WTC11 (cell line): ENCODE results near the gene GATAD2A. TPM values are rescaled to one million over a fixed set of nuclear protein-coding genes. Genes with fewer than 3 reads are reported as not detected.

ENCODE experiments used
- ARID4B ChIP-seq: sonication (generic); formaldehyde crosslinking; IDR thresholded peaks from 2 replicates; pipeline ENCODE4 v1.8.0; 2023; ENCODE audit warnings: missing genetic modification reagents, mild to moderate bottlenecking, borderline replicate concordance
- FOXP1 ChIP-seq: sonication (generic); formaldehyde crosslinking; IDR thresholded peaks from 2 replicates; pipeline ENCODE4 v1.8.0; 2022; ENCODE audit warnings: missing genetic modification reagents, mild to moderate bottlenecking, moderate library complexity, borderline replicate concordance
- GTF2I ChIP-seq: fragments of 250-450 bp; sonication (Bioruptor Pico); conservative IDR thresholded peaks from 2 replicates; pipeline ENCODE4 v1.4.0; 2021; ENCODE audit warnings: mild to moderate bottlenecking
- HMGA2 ChIP-seq: fragments of 250-450 bp; sonication (Bioruptor Pico); IDR thresholded peaks from 2 replicates; pipeline ENCODE4 v1.4.0; 2021; ENCODE audit warnings: mild to moderate bottlenecking, moderate library complexity
- IRF1 ChIP-seq: sonication (generic); formaldehyde crosslinking; IDR thresholded peaks from 2 replicates; pipeline ENCODE4 v1.8.0; 2023; ENCODE audit warnings: missing genetic modification reagents
- JAZF1 ChIP-seq: fragments of 250-450 bp; sonication (Bioruptor Pico); IDR thresholded peaks from 2 replicates; pipeline ENCODE4 v1.9.0; 2021; ENCODE audit warnings: moderate library complexity, mild to moderate bottlenecking, inconsistent platforms
- MXD4 ChIP-seq: fragments of 250-450 bp; sonication (Bioruptor Pico); IDR thresholded peaks from 2 replicates; pipeline ENCODE4 v1.8.0; 2021; ENCODE audit warnings: mild to moderate bottlenecking, moderate library complexity, borderline replicate concordance
- NFE2L1 ChIP-seq: sonication (generic); formaldehyde crosslinking; IDR thresholded peaks from 2 replicates; pipeline ENCODE4 v1.8.1; 2023; ENCODE audit warnings: missing genetic modification reagents
- NR2C2 ChIP-seq: sonication (generic); formaldehyde crosslinking; IDR thresholded peaks from 2 replicates; pipeline ENCODE4 v1.8.0; 2022; ENCODE audit warnings: mild to moderate bottlenecking, missing genetic modification reagents
- OVOL2 ChIP-seq: fragments of 250-450 bp; sonication (Bioruptor Pico); IDR thresholded peaks from 2 replicates; pipeline ENCODE4 v1.9.0; 2021; ENCODE audit warnings: mild to moderate bottlenecking, borderline replicate concordance
- PRRX2 ChIP-seq: fragments of 250-450 bp; sonication (Bioruptor Pico); IDR thresholded peaks from 2 replicates; pipeline ENCODE4 v1.8.0; 2021; ENCODE audit warnings: mild to moderate bottlenecking
- RORB ChIP-seq: fragments of 250-450 bp; sonication (Bioruptor Pico); IDR thresholded peaks from 2 replicates; pipeline ENCODE4 v1.9.0; 2021; ENCODE audit warnings: mild to moderate bottlenecking
- SOX15 ChIP-seq: fragments of 250-450 bp; sonication (Bioruptor Pico); IDR thresholded peaks from 2 replicates; pipeline ENCODE4 v1.9.0; 2021; ENCODE audit warnings: mild to moderate bottlenecking
- STAT6 ChIP-seq: sonication (generic); formaldehyde crosslinking; conservative IDR thresholded peaks from 2 replicates; pipeline ENCODE4 v1.8.1; 2023; ENCODE audit warnings: mild to moderate bottlenecking, low read depth, missing genetic modification reagents, moderate library complexity
- TP53 ChIP-seq: sonication (generic); formaldehyde crosslinking; IDR thresholded peaks from 2 replicates; pipeline ENCODE4 v1.8.1; 2023; ENCODE audit warnings: mild to moderate bottlenecking, missing genetic modification reagents
- ZNF121 ChIP-seq: sonication (generic); formaldehyde crosslinking; IDR thresholded peaks from 2 replicates; pipeline ENCODE4 v1.8.0; 2023; ENCODE audit warnings: missing genetic modification reagents
- ZNF232 ChIP-seq: sonication (generic); formaldehyde crosslinking; IDR thresholded peaks from 2 replicates; pipeline ENCODE4 v1.8.0; 2022; ENCODE audit warnings: mild to moderate bottlenecking, missing genetic modification reagents
- ZNF263 ChIP-seq: sonication (generic); formaldehyde crosslinking; IDR thresholded peaks from 2 replicates; pipeline ENCODE4 v1.8.1; 2022; ENCODE audit warnings: low read depth, mild to moderate bottlenecking, moderate library complexity, missing genetic modification reagents
- ZNF416 ChIP-seq: fragments of 250-450 bp; sonication (Bioruptor Pico); IDR thresholded peaks from 2 replicates; pipeline ENCODE4 v1.9.0; 2021; ENCODE audit warnings: mild to moderate bottlenecking, inconsistent platforms
- ZNF425 ChIP-seq: fragments of 250-450 bp; sonication (Bioruptor Pico); conservative IDR thresholded peaks from 2 replicates; pipeline ENCODE4 v1.9.0; 2021; ENCODE audit warnings: mild to moderate bottlenecking
- total RNA-seq: library from RNA; stranded (reverse); gene quantifications from 3 replicates; pipeline ENCODE4 v1.2.3, GENCODE V29; 2021
- TF ChIP-seq, protein P1 (sequence below): sonication (generic); formaldehyde crosslinking; IDR thresholded peaks from 2 replicates; pipeline ENCODE4 v1.8.0; 2022; ENCODE audit warnings: mild to moderate bottlenecking, missing genetic modification reagents
- TF ChIP-seq, protein P2 (sequence below): sonication (generic); formaldehyde crosslinking; IDR thresholded peaks from 2 replicates; pipeline ENCODE4 v1.8.1; 2023; ENCODE audit warnings: mild to moderate bottlenecking, missing genetic modification reagents
- TF ChIP-seq, protein P3 (sequence below): sonication (generic); formaldehyde crosslinking; IDR thresholded peaks from 2 replicates; pipeline ENCODE4 v1.8.0; 2022; ENCODE audit warnings: mild to moderate bottlenecking, missing genetic modification reagents

Gene GATAD2A
- total RNA-seq, 1 experiment from 2014 or later: 209 TPM

DNA sequence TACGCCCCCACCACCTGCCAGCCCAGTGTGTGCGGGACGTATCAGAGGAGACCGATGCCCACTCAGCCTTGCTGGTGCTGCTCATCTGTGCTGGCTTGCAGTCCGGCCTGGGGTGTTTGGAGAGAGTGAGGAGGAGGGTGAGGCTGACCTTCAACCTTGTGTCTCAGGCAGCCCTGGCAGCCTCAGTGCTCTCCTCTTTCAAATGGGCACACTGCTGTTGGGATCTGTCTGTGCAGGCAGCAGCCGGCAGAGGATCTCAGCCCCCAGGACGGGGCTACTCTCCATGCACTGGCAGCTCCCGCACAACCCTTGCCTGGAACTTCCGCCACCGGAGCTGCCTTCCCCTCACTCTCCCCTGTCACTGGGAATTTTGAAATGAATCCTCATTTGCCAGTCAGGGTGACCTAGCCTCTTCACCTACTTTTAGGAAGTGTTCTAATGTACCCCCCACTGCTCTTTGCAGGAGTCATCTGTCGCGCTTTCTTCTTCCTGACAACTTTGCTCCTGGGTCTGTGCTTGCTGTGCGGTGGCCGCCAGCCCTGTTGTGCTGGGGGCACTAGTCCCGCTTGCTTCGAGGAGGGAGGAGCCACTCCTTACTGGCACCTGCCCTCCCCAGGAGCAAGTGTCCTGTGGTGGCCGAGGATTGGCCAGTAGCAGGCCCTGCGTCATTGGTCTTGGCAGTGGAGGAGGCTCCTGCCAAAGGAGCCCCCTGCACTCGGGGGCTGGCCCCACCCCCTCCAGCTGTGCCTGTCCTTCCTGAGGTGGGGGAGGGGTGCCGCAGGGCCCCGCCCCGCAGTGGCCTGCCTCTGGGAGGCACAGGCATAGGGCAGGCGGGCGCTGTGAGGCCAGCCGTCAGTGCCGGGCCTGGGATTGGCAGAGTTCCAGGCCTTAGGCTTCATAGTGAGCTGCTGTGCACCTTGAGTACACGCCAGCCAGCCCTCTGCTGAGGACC is 56.5 kb downstream of the GATAD2A start (continued):
- TF ChIP-seq ARID4B (CRISPR knock-in tag) (peak; percentile 65; the same call in 1 of the 2 replicates), ZNF263 (CRISPR knock-in tag) (no peak), ZNF121 (peak; percentile 96), NFE2L1 (no peak), STAT6 (CRISPR knock-in tag) (no peak), ZNF425 (CRISPR knock-in tag) (no peak), TP53 (no peak), RORB (CRISPR knock-in tag) (no peak), JAZF1 (CRISPR knock-in tag) (no peak), ZNF416 (CRISPR knock-in tag) (no peak), OVOL2 (no peak), GTF2I (CRISPR knock-in tag) (peak; percentile 84), ZNF232 (CRISPR knock-in tag) (no peak), FOXP1 (CRISPR knock-in tag) (no peak), PRRX2 (CRISPR knock-in tag) (no peak), IRF1 (CRISPR knock-in tag) (no peak), SOX15 (CRISPR knock-in tag) (no peak), MXD4 (CRISPR knock-in tag) (no peak), NR2C2 (CRISPR knock-in tag) (no peak), HMGA2 (no peak)
- TF ChIP-seq, protein P1, sequence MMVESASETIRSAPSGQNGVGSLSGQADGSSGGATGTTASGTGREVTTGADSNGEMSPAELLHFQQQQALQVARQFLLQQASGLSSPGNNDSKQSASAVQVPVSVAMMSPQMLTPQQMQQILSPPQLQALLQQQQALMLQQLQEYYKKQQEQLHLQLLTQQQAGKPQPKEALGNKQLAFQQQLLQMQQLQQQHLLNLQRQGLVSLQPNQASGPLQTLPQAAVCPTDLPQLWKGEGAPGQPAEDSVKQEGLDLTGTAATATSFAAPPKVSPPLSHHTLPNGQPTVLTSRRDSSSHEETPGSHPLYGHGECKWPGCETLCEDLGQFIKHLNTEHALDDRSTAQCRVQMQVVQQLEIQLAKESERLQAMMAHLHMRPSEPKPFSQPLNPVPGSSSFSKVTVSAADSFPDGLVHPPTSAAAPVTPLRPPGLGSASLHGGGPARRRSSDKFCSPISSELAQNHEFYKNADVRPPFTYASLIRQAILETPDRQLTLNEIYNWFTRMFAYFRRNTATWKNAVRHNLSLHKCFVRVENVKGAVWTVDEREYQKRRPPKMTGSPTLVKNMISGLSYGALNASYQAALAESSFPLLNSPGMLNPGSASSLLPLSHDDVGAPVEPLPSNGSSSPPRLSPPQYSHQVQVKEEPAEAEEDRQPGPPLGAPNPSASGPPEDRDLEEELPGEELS (CRISPR knock-in tag): 0 out of 2 replicates have a peak, but pooled peaks have one; percentile 33
- TF ChIP-seq, protein P2, sequence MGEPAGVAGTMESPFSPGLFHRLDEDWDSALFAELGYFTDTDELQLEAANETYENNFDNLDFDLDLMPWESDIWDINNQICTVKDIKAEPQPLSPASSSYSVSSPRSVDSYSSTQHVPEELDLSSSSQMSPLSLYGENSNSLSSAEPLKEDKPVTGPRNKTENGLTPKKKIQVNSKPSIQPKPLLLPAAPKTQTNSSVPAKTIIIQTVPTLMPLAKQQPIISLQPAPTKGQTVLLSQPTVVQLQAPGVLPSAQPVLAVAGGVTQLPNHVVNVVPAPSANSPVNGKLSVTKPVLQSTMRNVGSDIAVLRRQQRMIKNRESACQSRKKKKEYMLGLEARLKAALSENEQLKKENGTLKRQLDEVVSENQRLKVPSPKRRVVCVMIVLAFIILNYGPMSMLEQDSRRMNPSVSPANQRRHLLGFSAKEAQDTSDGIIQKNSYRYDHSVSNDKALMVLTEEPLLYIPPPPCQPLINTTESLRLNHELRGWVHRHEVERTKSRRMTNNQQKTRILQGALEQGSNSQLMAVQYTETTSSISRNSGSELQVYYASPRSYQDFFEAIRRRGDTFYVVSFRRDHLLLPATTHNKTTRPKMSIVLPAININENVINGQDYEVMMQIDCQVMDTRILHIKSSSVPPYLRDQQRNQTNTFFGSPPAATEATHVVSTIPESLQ (CRISPR knock-in tag): no peak
- TF ChIP-seq, protein P3, sequence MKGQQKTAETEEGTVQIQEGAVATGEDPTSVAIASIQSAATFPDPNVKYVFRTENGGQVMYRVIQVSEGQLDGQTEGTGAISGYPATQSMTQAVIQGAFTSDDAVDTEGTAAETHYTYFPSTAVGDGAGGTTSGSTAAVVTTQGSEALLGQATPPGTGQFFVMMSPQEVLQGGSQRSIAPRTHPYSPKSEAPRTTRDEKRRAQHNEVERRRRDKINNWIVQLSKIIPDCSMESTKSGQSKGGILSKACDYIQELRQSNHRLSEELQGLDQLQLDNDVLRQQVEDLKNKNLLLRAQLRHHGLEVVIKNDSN (CRISPR knock-in tag): no peak
